ENCODE data around the gene ANKRD40.

ANKRD40 gene

GRCh38 chr17:50721194-50722010 is 13.7 kb upstream of the ANKRD40 start:
- no peak for TF ChIP-seq CTCF (IDR thresholded peaks at IDR 0.05; ENCODE audit: insufficient read depth, low read length, poor library complexity, severe bottlenecking)
- no peak for TF ChIP-seq EZH2phosphoT487 (conservative IDR thresholded peaks at IDR 0.05; ENCODE audit: low read length)
- no peaks in the 10 kb centered on the region for H3K9me2 ChIP-seq (replicated peaks; ENCODE audit: insufficient read depth, low read length)
- H3F3A ChIP-seq (ENCODE audit: insufficient read depth), result 0 out of 2 replicates have a peak, but pooled peaks cover 5% of the 10 kb centered on the region
- H3K36me3 ChIP-seq (ENCODE audit: low read length), result peaks cover 9% of the 10 kb centered on the region; the same call in 1 of the 2 replicates
- H3K4me3 ChIP-seq (ENCODE audit: insufficient read depth, low read length, poor library complexity, severe bottlenecking), result peak overlapping the region; percentile 83
- peaks cover 70% of the 10 kb centered on the region for H3K79me2 ChIP-seq (ENCODE audit: insufficient read depth, low read length)
- no peaks in the 10 kb centered on the region for H3K9me3 ChIP-seq (ENCODE audit: insufficient read depth, low read length)
- peak overlapping the region; percentile 95 for H3K4me2 ChIP-seq (ENCODE audit: low read depth, low read length, poor library complexity, severe bottlenecking)
- peak overlapping the region; percentile 90 for H3K9ac ChIP-seq (ENCODE audit: low read length)
- peaks cover 44% of the 10 kb centered on the region for H4K20me1 ChIP-seq (ENCODE audit: low read depth, low read length)
- H2AFZ ChIP-seq (ENCODE audit: low read depth, low read length, severe bottlenecking), result no peak overlapping the region
- no peak overlapping the region for H3K27ac ChIP-seq (ENCODE audit: low read depth, low read length)
- no peaks in the 10 kb centered on the region for H3K27me3 ChIP-seq (ENCODE audit: low read length)

GRCh38 chr17:50719924-50720794 is 12.4 kb upstream of the ANKRD40 start:
- Histone ChIP-seq H3K36me3 (ENCODE audit: low read length) (peaks cover 9% of the 10 kb centered on the region; the same call in 1 of the 2 replicates), H3K79me2 (ENCODE audit: insufficient read depth, low read length) (peaks cover 58% of the 10 kb centered on the region), H2AFZ (ENCODE audit: low read depth, low read length, severe bottlenecking) (peak overlapping the region; percentile 57), H3F3A (ENCODE audit: insufficient read depth) (0 out of 2 replicates have a peak, but pooled peaks cover 5% of the 10 kb centered on the region), H3K4me2 (ENCODE audit: low read depth, low read length, poor library complexity, severe bottlenecking) (peak overlapping the region; percentile 95), H3K9me3 (ENCODE audit: insufficient read depth, low read length) (no peaks in the 10 kb centered on the region), H3K9me2 (replicated peaks; ENCODE audit: insufficient read depth, low read length) (no peaks in the 10 kb centered on the region), H3K27me3 (ENCODE audit: low read length) (no peaks in the 10 kb centered on the region), H4K20me1 (ENCODE audit: low read depth, low read length) (peaks cover 44% of the 10 kb centered on the region), H3K27ac (ENCODE audit: low read depth, low read length) (peak overlapping the region; percentile 58), H3K4me3 (ENCODE audit: insufficient read depth, low read length, poor library complexity, severe bottlenecking) (peak overlapping the region; percentile 83), H3K9ac (ENCODE audit: low read length) (peak overlapping the region; percentile 90)
- TF ChIP-seq EZH2phosphoT487 (conservative IDR thresholded peaks at IDR 0.05; ENCODE audit: low read length) (no peak), CTCF (IDR thresholded peaks at IDR 0.05; ENCODE audit: insufficient read depth, low read length, poor library complexity, severe bottlenecking) (no peak)

GRCh38 chr17:50719144-50719923 is 11.6 kb upstream of the ANKRD40 start, which contains the start of gene LUC7L3:
Gene LUC7L3 (plus strand): TSS chr17:50719603. CDS start chr17:50719733, 130 bp downstream.
- H3K9ac ChIP-seq (ENCODE audit: low read length), result peak within 1 kb of the TSS; percentile 90
- 0 out of 2 replicates have a peak, but pooled peaks cover 5% of the 10 kb centered on the region for H3F3A ChIP-seq (ENCODE audit: insufficient read depth)
- peaks cover 9% of the 10 kb centered on the region; the same call in 1 of the 2 replicates for H3K36me3 ChIP-seq (ENCODE audit: low read length)
- peak within 1 kb of the TSS; percentile 83 for H3K4me3 ChIP-seq (ENCODE audit: insufficient read depth, low read length, poor library complexity, severe bottlenecking)
- no peaks in the 10 kb centered on the region for H3K27me3 ChIP-seq (ENCODE audit: low read length)
- TF ChIP-seq EZH2phosphoT487 (conservative IDR thresholded peaks at IDR 0.05; ENCODE audit: low read length) (no peak), CTCF (IDR thresholded peaks at IDR 0.05; ENCODE audit: insufficient read depth, low read length, poor library complexity, severe bottlenecking) (no peak)
- H3K27ac ChIP-seq (ENCODE audit: low read depth, low read length), result peak within 1 kb of the TSS; percentile 58
- no peaks in the 10 kb centered on the region for H3K9me2 ChIP-seq (replicated peaks; ENCODE audit: insufficient read depth, low read length)
- H3K79me2 ChIP-seq (ENCODE audit: insufficient read depth, low read length), result peaks cover 50% of the 10 kb centered on the region
- H3K9me3 ChIP-seq (ENCODE audit: insufficient read depth, low read length), result no peaks in the 10 kb centered on the region
- H4K20me1 ChIP-seq (ENCODE audit: low read depth, low read length), result peaks cover 39% of the 10 kb centered on the region
- peak within 1 kb of the TSS; percentile 99 for H2AFZ ChIP-seq (ENCODE audit: low read depth, low read length, severe bottlenecking)
- peak within 1 kb of the TSS; percentile 95 for H3K4me2 ChIP-seq (ENCODE audit: low read depth, low read length, poor library complexity, severe bottlenecking)

Measured in SU-DHL-6 (cell line).